OCI-LY3 (cell line): ENCODE measurements around the gene PRDM7.

Source experiments
- CTCF ChIP-seq: fragments of 200-600, 300-600 bp; sonication (generic); IDR thresholded peaks from 2 replicates; pipeline ENCODE4 v1.5.1; 2014; ENCODE audit warnings: antibody characterized with exemption, low read length, low read depth
- EZH2phosphoT487 ChIP-seq: fragments of 200-600 bp; shearing (Covaris generic); IDR thresholded peaks from 2 replicates; pipeline ENCODE4 v1.6.1; 2018; ENCODE audit warnings: antibody characterized with exemption, mixed run types, low read depth

GRCh38 chr16:90009172-90009899 lies 67.8 kb downstream of the PRDM7 start:
- TF ChIP-seq CTCF (no peak), EZH2phosphoT487 (no peak)
